ENCODE data around the gene GPR17.
A peak's percentile ranks its signal among the peaks of the same experiment; 100 is the strongest.

Gene GPR17

GRCh38 chr2:127672341-127673224 lies 26.6 kb downstream of the GPR17 start:
- no peak for DNase-seq

- DNase-seq: no peak
Measured at GRCh38 chr2:127673291-127674069, 27.5 kb downstream of the GPR17 start.

- peak; percentile 11 for DNase-seq
Measured at GRCh38 chr2:127674241-127675209, 28.6 kb downstream of the GPR17 start.

- DNase-seq: no peak
Measured at GRCh38 chr2:127675331-127676261, 29.6 kb downstream of the GPR17 start, which contains the start of gene LIMS2. Gene LIMS2 (minus strand): TSS chr2:127675530. CDS start chr2:127675024, 506 bp downstream.

- DNase-seq: no peak
Measured at GRCh38 chr2:127676906-127677305, 31.0 kb downstream of the GPR17 start.

GRCh38 chr2:127678531-127678930 lies 32.6 kb downstream of the GPR17 start:
- no peak for DNase-seq

GRCh38 chr2:127678991-127679390 lies 33.0 kb downstream of the GPR17 start:
- no peak for DNase-seq

- DNase-seq: no peak
Measured at GRCh38 chr2:127679680-127680361, 33.9 kb downstream of the GPR17 start.

GRCh38 chr2:127680706-127681287 lies 34.8 kb downstream of the GPR17 start:
- no peak for DNase-seq

- no peak for DNase-seq
Measured at GRCh38 chr2:127681288-127681804, 35.4 kb downstream of the GPR17 start.

GRCh38 chr2:127681976-127682857 lies 36.3 kb downstream of the GPR17 start:
- DNase-seq: no peak

GRCh38 chr2:127683056-127683455 lies 37.1 kb downstream of the GPR17 start:
- DNase-seq: no peak

GRCh38 chr2:127683757-127684156 lies 37.8 kb downstream of the GPR17 start:
- DNase-seq: no peak

GRCh38 chr2:127685410-127686080 lies 39.6 kb downstream of the GPR17 start:
- DNase-seq: no peak

- DNase-seq: no peak
Measured at GRCh38 chr2:127688405-127688804, 42.5 kb downstream of the GPR17 start.

- DNase-seq: no peak
Measured at GRCh38 chr2:127690696-127691095, 44.7 kb downstream of the GPR17 start.

GRCh38 chr2:127694986-127695385 lies 49.0 kb downstream of the GPR17 start:
- DNase-seq: no peak

Data from CD4-positive, alpha-beta T cell treated with Interleukin-21 for 1 hour (primary cell).